Muscle layer of duodenum (tissue), 2 donors: ENCODE results near the gene PRDX3.
"Not testable (repeated sequence)": the region's sequence is repeated elsewhere in the genome, so short reads cannot be mapped to it uniquely, and the experiment has no call there.

Experiments used
- H3K27ac ChIP-seq: one replicate; pipeline ENCODE4 v1.7.0; 2013; ENCODE audit warnings: mild to moderate bottlenecking, low read length
- H3K27me3 ChIP-seq: one replicate; pipeline ENCODE4 v1.7.0; 2013; ENCODE audit warnings: low read depth, mild to moderate bottlenecking, control low read depth, low read length
- H3K36me3 ChIP-seq, 2 donors: one replicate each; pipeline ENCODE4 v1.7.0; 2013; ENCODE audit warnings: low read length in 2 of 2, control low read depth in 1 of 2, mild to moderate bottlenecking in 1 of 2; ENCODE audit not compliant: insufficient read depth in 2 of 2, control insufficient read depth in 1 of 2
- H3K4me1 ChIP-seq, 2 donors: one replicate each; pipeline ENCODE4 v1.7.0; 2013; ENCODE audit warnings: low read length in 2 of 2, mild to moderate bottlenecking in 2 of 2, control low read depth in 1 of 2, moderate library complexity in 1 of 2; ENCODE audit not compliant: insufficient read depth in 2 of 2, control insufficient read depth in 1 of 2
- H3K4me3 ChIP-seq, 2 donors: one replicate each; pipeline ENCODE4 v1.7.0; 2013; ENCODE audit warnings: low read length in 2 of 2, low read depth in 1 of 2, mild to moderate bottlenecking in 1 of 2
- H3K9me3 ChIP-seq, 2 donors: one replicate each; pipeline ENCODE4 v1.7.0; 2013; ENCODE audit warnings: low read length in 2 of 2, control low read depth in 1 of 2, mild to moderate bottlenecking in 1 of 2; ENCODE audit not compliant: control insufficient read depth in 1 of 2
- donor health status: healthy.

The PRDX3 gene

DNA sequence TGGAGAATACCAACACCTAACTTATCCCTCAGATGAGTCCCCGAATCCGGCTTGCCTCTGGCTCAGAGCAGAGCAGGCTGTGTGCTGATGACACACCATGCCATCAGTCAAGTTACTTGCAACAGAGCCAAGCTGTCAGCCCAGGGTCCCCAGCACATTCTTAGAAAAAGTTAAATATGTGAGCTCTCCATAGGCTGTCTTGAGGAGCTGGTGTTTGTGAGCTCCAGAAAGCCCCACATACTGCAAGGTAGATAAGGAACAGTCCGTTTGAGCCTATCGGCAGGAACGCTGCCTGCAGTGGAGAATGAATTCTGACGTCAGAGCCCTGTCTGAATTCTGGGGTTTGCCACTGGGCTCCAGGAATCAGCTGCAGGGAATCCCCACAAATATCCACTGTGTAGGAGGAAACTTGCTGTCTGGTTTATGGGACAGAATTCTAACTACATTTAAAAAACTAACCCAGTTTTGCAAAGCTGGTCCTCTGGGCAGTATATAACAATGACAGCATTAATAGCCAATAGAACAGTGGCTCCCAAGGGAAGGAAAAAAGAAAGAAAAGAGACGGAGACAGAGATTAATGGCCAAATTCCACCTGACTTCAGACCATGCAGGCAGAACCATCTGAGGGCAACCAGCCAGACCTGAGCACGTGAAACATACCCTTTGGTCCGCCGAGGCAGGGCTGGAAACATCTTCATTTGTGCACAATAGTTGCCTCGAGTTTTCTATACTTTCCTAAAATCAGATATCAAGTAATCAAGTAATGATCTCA is 16.7 kb downstream of the PRDX3 start:
- peaks cover 20 to 24% of the 10 kb centered on the region in 2 donors for H3K36me3 ChIP-seq
- H3K27me3 ChIP-seq = no peaks in the 10 kb centered on the region
- H3K27ac ChIP-seq = no peak overlapping the region
- H3K4me3 ChIP-seq = no peak overlapping the region
- H3K9me3 ChIP-seq = no peaks in the 10 kb centered on the region
- peaks cover 11 to 18% of the 10 kb centered on the region in 2 donors for H3K4me1 ChIP-seq

DNA sequence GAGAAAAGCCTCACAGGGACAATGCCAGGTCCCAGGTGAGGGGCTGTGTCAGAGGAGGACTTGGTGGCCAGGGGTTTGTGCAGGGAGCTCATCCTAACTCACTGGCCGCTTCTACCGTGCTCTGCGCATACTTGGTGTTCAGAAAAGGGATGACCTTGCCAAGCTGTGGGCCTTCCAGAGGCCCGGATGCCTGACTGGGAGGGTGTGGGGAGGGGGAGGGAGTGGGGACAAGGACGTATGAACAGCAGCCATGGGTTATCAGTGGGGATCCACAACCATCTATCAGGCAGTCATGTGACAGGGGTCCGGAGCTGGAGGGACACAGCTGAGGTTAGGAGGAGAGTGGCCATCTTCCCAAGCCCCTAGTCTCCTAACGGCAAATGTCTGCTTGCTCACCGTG is 19.3 kb downstream of the PRDX3 start:
- no peak overlapping the region for H3K4me3 ChIP-seq
- H3K27ac ChIP-seq = no peak overlapping the region
- no peaks in the 10 kb centered on the region for H3K27me3 ChIP-seq
- H3K36me3 ChIP-seq = peaks cover 39 to 42% of the 10 kb centered on the region in 2 donors
- peaks cover 1 to 3% of the 10 kb centered on the region in 2 donors for H3K4me1 ChIP-seq
- H3K9me3 ChIP-seq = no peaks in the 10 kb centered on the region

GRCh38 chr10:119153661-119154060 is 25.0 kb downstream of the PRDX3 start:
- Histone ChIP-seq H3K9me3 (no peaks in the 10 kb centered on the region), H3K27me3 (no peaks in the 10 kb centered on the region), H3K4me1 (no peaks in the 10 kb centered on the region), H3K36me3 (peaks cover 33 to 63% of the 10 kb centered on the region in 2 donors), H3K27ac (no peak overlapping the region), H3K4me3 (no peak overlapping the region)

- no peak overlapping the region for H3K4me3 ChIP-seq
- H3K27ac ChIP-seq = no peak overlapping the region
- H3K4me1 ChIP-seq = no peaks in the 10 kb centered on the region
- H3K27me3 ChIP-seq = no peaks in the 10 kb centered on the region
- no peaks in the 10 kb centered on the region for H3K9me3 ChIP-seq
- H3K36me3 ChIP-seq = peaks cover 33 to 65% of the 10 kb centered on the region in 2 donors
Observed at GRCh38 chr10:119153041-119153440, 25.6 kb downstream of the PRDX3 start.

GRCh38 chr10:119151601-119152000 is 27.0 kb downstream of the PRDX3 start:
- not testable (repeated sequence) for H3K4me1 ChIP-seq, H3K9me3 ChIP-seq, H3K27ac ChIP-seq, H3K4me3 ChIP-seq, H3K27me3 ChIP-seq
- peaks cover 26 to 64% of the 10 kb centered on the region in 2 donors for H3K36me3 ChIP-seq

- Histone ChIP-seq H3K4me1 (no peaks in the 10 kb centered on the region), H3K27me3 (no peaks in the 10 kb centered on the region), H3K9me3 (no peaks in the 10 kb centered on the region), H3K36me3 (peaks cover 10 to 64% of the 10 kb centered on the region in 2 donors), H3K4me3 (no peak overlapping the region), H3K27ac (no peak overlapping the region)
Observed at GRCh38 chr10:119149729-119150128, 28.9 kb downstream of the PRDX3 start.

- H3K9me3 ChIP-seq = no peaks in the 10 kb centered on the region
- no peak overlapping the region for H3K4me3 ChIP-seq
- H3K27ac ChIP-seq = no peak overlapping the region
- peaks cover 9 to 58% of the 10 kb centered on the region in 2 donors for H3K36me3 ChIP-seq
- no peaks in the 10 kb centered on the region for H3K27me3 ChIP-seq
- H3K4me1 ChIP-seq = no peaks in the 10 kb centered on the region
Observed at GRCh38 chr10:119149157-119149556, 29.5 kb downstream of the PRDX3 start.

GRCh38 chr10:119143657-119144056 is 35.0 kb downstream of the PRDX3 start:
- H3K27me3 ChIP-seq = no peaks in the 10 kb centered on the region
- no peaks in the 10 kb centered on the region for H3K9me3 ChIP-seq
- no peaks in the 10 kb centered on the region for H3K4me1 ChIP-seq
- H3K4me3 ChIP-seq = no peak overlapping the region
- H3K36me3 ChIP-seq = peaks cover 0 to 47% of the 10 kb centered on the region in 2 donors
- H3K27ac ChIP-seq = no peak overlapping the region

GRCh38 chr10:119140603-119141245 is 37.9 kb downstream of the PRDX3 start:
- Histone ChIP-seq H3K27ac (no peak overlapping the region), H3K27me3 (no peaks in the 10 kb centered on the region), H3K4me1 (no peaks in the 10 kb centered on the region), H3K9me3 (no peaks in the 10 kb centered on the region), H3K36me3 (peaks cover 0 to 28% of the 10 kb centered on the region in 2 donors), H3K4me3 (no peak overlapping the region)

- Histone ChIP-seq H3K27ac (no peak overlapping the region), H3K36me3 (peaks cover 0 to 25% of the 10 kb centered on the region in 2 donors)
Observed at GRCh38 chr10:119139464-119140067, 39.0 kb downstream of the PRDX3 start.

More at GRCh38 chr10:119139464-119140067, 39.0 kb downstream of the PRDX3 start:
- no peaks in the 10 kb centered on the region for H3K4me1 ChIP-seq
- H3K27me3 ChIP-seq = no peaks in the 10 kb centered on the region
- no peaks in the 10 kb centered on the region for H3K9me3 ChIP-seq
- no peak overlapping the region for H3K4me3 ChIP-seq
